Right lobe of liver (tissue), 6 donors: Measurements from ENCODE around the gene SPATA46. TPM values are rescaled to one million over a fixed set of nuclear protein-coding genes. Genes with fewer than 3 reads are reported as not detected.

ENCODE experiments used
- ATAC-seq, 4 donors: fragments of 200-7000 bp; cut with Tn5 transposase; one replicate each; pipeline ENCODE4 v1.9.1; 2020; ENCODE audit warnings: mild to moderate bottlenecking in 4 of 4, moderate library complexity in 4 of 4
- DNase-seq, 3 donors: peaks; one replicate each; pipeline ENCODE4 v3.0.0-alpha.2; 2020
- H3K27ac ChIP-seq, 3 donors: fragments of 200-600 bp; one replicate each; pipeline ENCODE4 v1.8.0; 2022
- H3K27me3 ChIP-seq, 2 donors: fragments of 200-600 bp; one replicate each; pipeline ENCODE4 v1.8.0; 2022
- H3K36me3 ChIP-seq, 4 donors: fragments of 200-600 bp; sonication (generic) in 1 of 4; one replicate each; pipeline versions ENCODE4 v1.5.1 to v1.8.0; 2017 to 2022; ENCODE audit warnings: control low read depth in 1 of 4
- H3K4me1 ChIP-seq, 4 donors: fragments of 200-600 bp; sonication (generic) in 1 of 4; one replicate each; pipeline versions ENCODE4 v1.5.1 to v1.8.0; 2017 to 2022; ENCODE audit warnings: control low read depth in 1 of 4
- H3K4me3 ChIP-seq, 3 donors: fragments of 200-600 bp; one replicate each; pipeline ENCODE4 v1.8.0; 2022
- H3K9me3 ChIP-seq, 4 donors: fragments of 200-600 bp; sonication (generic) in 1 of 4; one replicate each; pipeline versions ENCODE4 v1.5.1 to v1.8.0; 2017 to 2022; ENCODE audit warnings: control low read depth in 1 of 4
- POLR2A ChIP-seq: fragments of 450-650 bp; IDR thresholded peaks from one replicate; pipeline ENCODE4 v1.6.1; 2017; ENCODE audit warnings: antibody characterized with exemption, mild to moderate bottlenecking
- WGBS: methylation state at CpG from one replicate; pipeline ENCODE4 v1.1.6; 2018; ENCODE audit warnings: low coverage, low lambda C conversion rate; ENCODE audit not compliant: insufficient coverage; ENCODE audit errors: missing lambda C conversion rate; 5-methylcytosine and 5-hydroxymethylcytosine counted together
- intact Hi-C, 2 donors: fragments of 100-400 bp; cut with DNase I; formaldehyde crosslinking; loops; one replicate each; pipeline versions ENCODE4 v1.11.2 to v1.14.1; 2022
- total RNA-seq, 6 experiments: library from RNA; depleted of rRNA in 2 of 6; stranded (reverse); fragments of >200 nt in 2 of 6; fragmentation: NEBNext Ultra II Directional in 3 of 6; extraction: Animal tissue kit (Norgen Biotek cat#: 25700) in 3 of 6; gene quantifications; one replicate each; pipeline versions ENCODE4 v1.1.0 to v1.2.4, GENCODE V29; 2016 to 2023
- TF ChIP-seq, protein P1 (sequence below), 4 donors: fragments of 200-600 bp in 3 of 4; fragments of 450-650 bp in 1 of 4; IDR thresholded peaks; one replicate each; pipeline versions ENCODE4 v1.5.1 to v1.8.0; 2016 to 2022; ENCODE audit warnings: antibody characterized with exemption in 4 of 4, mild to moderate bottlenecking in 2 of 4
- donor health status: DM: no; HTN: yes; CAD: no.
- donor health status: DM: no; HTN: no; CAD: no.
- donor health status: DM: no; HTN: no; CAD: no.
- donor health status: DM: no; HTN: yes; CAD: no.
- donor health status: DM: no; HTN: yes; CAD: no.

The SPATA46 gene
- total RNA-seq, 6 experiments from 2014 or later, result not detected

DNA sequence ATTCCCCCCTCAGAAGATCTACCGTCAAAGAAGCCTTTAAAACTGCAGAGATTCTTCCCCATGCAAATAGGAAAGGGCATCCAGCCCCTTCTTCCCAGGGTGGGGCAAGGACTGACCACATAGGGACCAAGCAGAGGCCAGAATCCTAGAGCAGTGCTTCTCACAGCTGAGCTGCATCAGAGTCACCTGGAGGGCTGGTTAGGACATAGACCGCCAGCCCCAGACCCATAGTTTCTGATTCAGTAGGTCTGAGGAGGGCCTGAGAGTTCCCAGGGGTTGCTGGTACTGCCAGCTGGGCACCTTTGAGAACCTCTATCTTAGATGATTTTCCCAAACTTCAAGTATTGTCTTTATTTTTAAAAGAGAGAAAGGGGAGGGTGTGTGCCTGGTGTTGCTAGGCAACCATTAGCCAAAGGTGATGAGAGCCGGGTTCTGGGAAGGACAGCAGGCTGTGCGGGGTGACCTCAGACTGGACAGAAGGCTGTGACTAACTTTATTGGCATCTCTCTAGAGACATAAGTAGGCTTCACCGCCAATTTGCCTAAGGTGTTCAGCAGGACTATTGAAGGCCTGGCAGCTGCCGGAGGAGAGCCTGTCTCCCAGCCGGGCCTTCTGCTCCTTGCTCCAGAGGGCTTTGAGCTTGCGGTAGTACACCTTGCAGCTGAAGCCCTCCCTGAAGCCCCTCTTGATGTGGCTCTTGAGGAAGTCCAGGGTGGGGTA is 3.0 kb downstream of the SPATA46 start:
- Histone ChIP-seq H3K9me3 (no peaks in the 10 kb centered on the region), H3K36me3 (no peaks in the 10 kb centered on the region), H3K27me3 (no peaks in the 10 kb centered on the region), H3K4me3 (no peak overlapping the region), H3K27ac (peak overlapping the region; percentile 70 to 94 (median 77)), H3K4me1 (peaks cover 0 to 40% (median 21%) of the 10 kb centered on the region in 4 donors)
- DNase-seq (peak in 2 of 3 donors; percentile 47 to 60), ATAC-seq (peak in 3 of 4 donors; percentile 7 to 55 (median 50))
- intact Hi-C loops, result no loop called here
- TF ChIP-seq, protein P1, sequence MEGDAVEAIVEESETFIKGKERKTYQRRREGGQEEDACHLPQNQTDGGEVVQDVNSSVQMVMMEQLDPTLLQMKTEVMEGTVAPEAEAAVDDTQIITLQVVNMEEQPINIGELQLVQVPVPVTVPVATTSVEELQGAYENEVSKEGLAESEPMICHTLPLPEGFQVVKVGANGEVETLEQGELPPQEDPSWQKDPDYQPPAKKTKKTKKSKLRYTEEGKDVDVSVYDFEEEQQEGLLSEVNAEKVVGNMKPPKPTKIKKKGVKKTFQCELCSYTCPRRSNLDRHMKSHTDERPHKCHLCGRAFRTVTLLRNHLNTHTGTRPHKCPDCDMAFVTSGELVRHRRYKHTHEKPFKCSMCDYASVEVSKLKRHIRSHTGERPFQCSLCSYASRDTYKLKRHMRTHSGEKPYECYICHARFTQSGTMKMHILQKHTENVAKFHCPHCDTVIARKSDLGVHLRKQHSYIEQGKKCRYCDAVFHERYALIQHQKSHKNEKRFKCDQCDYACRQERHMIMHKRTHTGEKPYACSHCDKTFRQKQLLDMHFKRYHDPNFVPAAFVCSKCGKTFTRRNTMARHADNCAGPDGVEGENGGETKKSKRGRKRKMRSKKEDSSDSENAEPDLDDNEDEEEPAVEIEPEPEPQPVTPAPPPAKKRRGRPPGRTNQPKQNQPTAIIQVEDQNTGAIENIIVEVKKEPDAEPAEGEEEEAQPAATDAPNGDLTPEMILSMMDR (IDR thresholded peaks at IDR 0.05), result no peak
- no peak for TF ChIP-seq POLR2A
- WGBS, result 29% methylated on average over 2 of the region's 8 CpGs

DNA sequence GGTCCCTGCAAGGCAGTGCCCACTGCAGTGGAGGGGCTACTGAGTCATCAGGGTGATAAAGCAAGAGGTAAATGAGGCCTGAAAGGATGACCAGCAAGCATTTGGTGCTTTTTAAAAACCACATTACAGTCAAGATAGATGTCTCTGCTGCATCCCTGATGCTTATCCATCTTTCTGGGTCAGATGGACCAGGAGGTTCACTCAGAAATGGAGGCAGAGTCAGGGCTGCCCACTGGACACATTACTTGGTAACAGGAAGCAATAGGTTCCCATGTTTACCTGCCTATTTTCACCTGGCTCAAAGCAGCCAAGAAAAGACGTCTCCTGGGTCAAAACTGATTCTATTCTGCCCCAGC is 3.6 kb downstream of the SPATA46 start:
- no peaks in the 10 kb centered on the region for H3K36me3 ChIP-seq
- no peaks in the 10 kb centered on the region for H3K27me3 ChIP-seq
- ATAC-seq (no peak), DNase-seq (peak in 1 of 3 donors; percentile 29)
- H3K4me3 ChIP-seq, result no peak overlapping the region
- peaks cover 0 to 40% (median 21%) of the 10 kb centered on the region in 4 donors for H3K4me1 ChIP-seq
- intact Hi-C loops, result no loop called here
- no peaks in the 10 kb centered on the region for H3K9me3 ChIP-seq
- no CpG with 5 or more reads among the region's 1 CpG for WGBS
- TF ChIP-seq, protein P1 (IDR thresholded peaks at IDR 0.05), result no peak
- TF ChIP-seq POLR2A, result no peak
- peak overlapping the region; percentile 70 to 94 (median 77) for H3K27ac ChIP-seq

DNA sequence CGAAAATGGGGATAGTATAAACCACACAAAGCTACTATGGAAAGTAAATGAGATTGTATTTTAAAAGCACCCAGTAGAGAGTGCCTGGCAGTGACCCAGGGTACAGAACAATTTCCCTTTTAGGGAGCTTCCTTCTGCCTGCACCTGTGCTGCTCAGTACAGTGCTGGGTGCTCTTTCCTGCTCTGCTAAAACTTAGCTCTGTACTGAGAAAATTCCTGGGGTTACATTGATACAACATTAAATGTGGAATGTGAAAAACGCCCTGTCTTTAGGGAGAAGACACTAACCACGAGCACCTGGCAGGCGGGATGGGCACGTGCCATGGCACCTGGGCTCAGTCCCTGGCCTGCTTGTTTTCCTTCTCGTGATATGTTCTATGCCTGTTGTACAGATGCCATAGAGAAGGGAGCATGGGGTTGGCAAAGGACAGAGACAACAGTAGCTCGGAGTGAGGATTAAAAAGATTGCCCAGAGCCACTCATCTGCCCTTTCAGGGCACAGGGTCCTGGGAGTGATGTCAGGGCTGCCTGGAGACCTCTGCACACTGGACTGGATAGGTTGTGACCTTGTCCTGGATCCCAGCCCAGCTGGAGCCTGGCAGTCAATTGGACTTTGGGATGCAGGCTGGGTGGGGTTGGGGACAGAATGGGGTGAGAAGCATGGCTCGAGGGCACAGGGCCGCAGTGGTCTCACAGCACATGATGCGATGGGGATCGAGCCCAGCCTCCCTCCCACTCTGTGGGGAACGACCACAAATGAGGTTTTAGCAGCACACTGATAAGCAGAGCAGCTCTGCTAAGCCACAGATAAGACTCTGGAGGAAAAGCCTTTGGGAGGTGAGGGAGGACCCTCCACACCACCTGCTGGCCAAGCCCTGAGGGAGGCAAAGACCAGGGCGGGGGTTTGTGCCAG is 4.2 kb downstream of the SPATA46 start:
- TF ChIP-seq, protein P1 (IDR thresholded peaks at IDR 0.05), result no peak
- peak; percentile 35 for TF ChIP-seq POLR2A
- DNase-seq (peak; percentile 90 to 98 (median 96)), ATAC-seq (peak; percentile 87 to 95 (median 91))
- WGBS, result 24% methylated on average over 7 of the region's 13 CpGs
- Histone ChIP-seq H3K27me3 (no peaks in the 10 kb centered on the region), H3K27ac (peak overlapping the region; percentile 83 to 94 (median 93)), H3K4me3 (no peak overlapping the region), H3K9me3 (no peaks in the 10 kb centered on the region), H3K4me1 (peaks cover 0 to 40% (median 21%) of the 10 kb centered on the region in 4 donors), H3K36me3 (peaks cover 0 to 3% (median 0%) of the 10 kb centered on the region in 4 donors)
- intact Hi-C loops, result no loop called here

DNA sequence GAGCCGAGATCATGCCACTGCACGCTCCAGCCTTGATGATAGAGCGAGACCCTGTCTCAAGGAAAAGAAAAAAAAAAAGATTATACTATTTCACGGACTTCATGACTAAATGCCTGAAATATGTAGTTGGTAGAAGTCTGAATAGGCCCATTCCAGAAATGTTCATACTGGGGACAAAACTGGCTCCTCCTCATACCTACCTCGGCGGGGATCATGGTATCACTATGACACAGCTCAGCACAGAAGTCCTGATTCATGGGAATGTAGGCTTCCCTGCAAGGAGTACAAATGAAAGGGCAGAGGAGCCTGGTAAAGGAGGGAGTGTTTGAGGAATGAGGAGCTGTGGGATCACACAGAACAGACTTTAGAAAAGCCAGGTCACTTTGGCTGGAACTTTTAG is 5.0 kb downstream of the SPATA46 start:
- peak in 1 of 4 donors; percentile 2 for ATAC-seq
- peaks cover 0 to 47% (median 25%) of the 10 kb centered on the region in 4 donors for H3K4me1 ChIP-seq
- TF ChIP-seq, protein P1 (IDR thresholded peaks at IDR 0.05), result no peak
- no peak for TF ChIP-seq POLR2A
- H3K36me3 ChIP-seq, result peaks cover 0 to 8% (median 2%) of the 10 kb centered on the region in 4 donors
- no peaks in the 10 kb centered on the region for H3K9me3 ChIP-seq
- DNase-seq, result no peak
- H3K27ac ChIP-seq, result peak overlapping the region; percentile 83 to 94 (median 93)
- WGBS, result 78% methylated on average over 3 of the region's 6 CpGs
- no peaks in the 10 kb centered on the region for H3K27me3 ChIP-seq
- intact Hi-C loops, result no loop called here
- no peak overlapping the region for H3K4me3 ChIP-seq
